IgD-negative memory B cell (primary cell): ENCODE data around the gene FOXD4L6. TPM values are rescaled to one million over a fixed set of nuclear protein-coding genes. Genes with fewer than 3 reads are reported as not detected.
"Not testable (repeated sequence)": the region's sequence is repeated elsewhere in the genome, so short reads cannot be mapped to it uniquely, and the experiment has no call there.

Experiments used
- H3K27ac Mint-ChIP-seq, 3 donors: one replicate each; pipeline ENCODE4 v1.8.0; 2020 to 2022; ENCODE audit warnings: mild to moderate bottlenecking in 3 of 3, mixed read lengths in 3 of 3, moderate library complexity in 1 of 3
- H3K27me3 Mint-ChIP-seq: one replicate; pipeline ENCODE4 v1.8.0; 2021; ENCODE audit warnings: mixed read lengths
- H3K36me3 Mint-ChIP-seq: one replicate; pipeline ENCODE4 v1.8.0; 2020; ENCODE audit warnings: mild to moderate bottlenecking, mixed read lengths
- H3K4me1 Mint-ChIP-seq, 3 donors: one replicate each; pipeline ENCODE4 v1.8.0; 2020 to 2022; ENCODE audit warnings: mixed read lengths in 3 of 3, mild to moderate bottlenecking in 1 of 3
- H3K4me3 Mint-ChIP-seq, 4 donors: one replicate each; pipeline ENCODE4 v1.8.0; 2020 to 2022; ENCODE audit warnings: mild to moderate bottlenecking in 4 of 4, mixed read lengths in 4 of 4, moderate library complexity in 3 of 4
- H3K9me3 Mint-ChIP-seq, 3 donors: one replicate each; pipeline ENCODE4 v1.8.0; 2020 to 2021; ENCODE audit warnings: mixed read lengths in 3 of 3, mild to moderate bottlenecking in 1 of 3
- polyA plus RNA-seq: library from polyadenylated mRNA; unstranded; fragments of 300-500 nt; fragmentation: Illumina TruSeq; gene quantifications from one replicate; pipeline ENCODE4 v1.2.3, GENCODE V29; 2021

FOXD4L6 gene
- polyA plus RNA-seq, 1 donor from 2014 or later = not detected

- H3K4me3 Mint-ChIP-seq, H3K27ac Mint-ChIP-seq, H3K36me3 Mint-ChIP-seq, H3K9me3 Mint-ChIP-seq, H3K4me1 Mint-ChIP-seq, H3K27me3 Mint-ChIP-seq: not testable (repeated sequence)
Observed at GRCh38 chr9:41109253-41109652, 19.2 kb downstream of the FOXD4L6 start.

DNA sequence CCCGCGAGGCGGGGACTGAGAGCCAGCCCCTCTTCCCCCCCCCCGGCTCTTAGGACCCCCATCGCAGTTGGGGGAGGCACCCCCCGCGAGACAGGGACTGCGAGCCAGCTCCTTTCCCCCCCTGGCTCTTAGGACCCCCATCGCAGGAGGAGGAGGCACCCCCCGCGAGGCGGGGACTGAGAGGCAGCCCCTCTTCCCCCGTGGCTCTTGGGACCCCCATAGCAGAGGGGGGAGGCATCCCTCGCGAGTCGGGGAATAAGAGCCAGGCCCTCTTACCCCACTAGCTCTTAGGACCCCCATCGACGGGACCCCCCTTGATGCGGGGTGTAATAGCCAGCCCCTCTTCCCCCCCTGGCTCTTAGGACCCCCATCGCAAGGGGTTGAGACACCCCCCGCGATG is 19.7 kb downstream of the FOXD4L6 start:
- H3K36me3 Mint-ChIP-seq, H3K9me3 Mint-ChIP-seq, H3K4me3 Mint-ChIP-seq, H3K27me3 Mint-ChIP-seq, H3K4me1 Mint-ChIP-seq, H3K27ac Mint-ChIP-seq: not testable (repeated sequence)

- not testable (repeated sequence) for H3K9me3 Mint-ChIP-seq, H3K27ac Mint-ChIP-seq, H3K4me3 Mint-ChIP-seq, H3K4me1 Mint-ChIP-seq, H3K36me3 Mint-ChIP-seq, H3K27me3 Mint-ChIP-seq
Observed at GRCh38 chr9:41106472-41107116, 21.9 kb downstream of the FOXD4L6 start.

- not testable (repeated sequence) for H3K27me3 Mint-ChIP-seq, H3K4me3 Mint-ChIP-seq, H3K27ac Mint-ChIP-seq, H3K9me3 Mint-ChIP-seq, H3K36me3 Mint-ChIP-seq, H3K4me1 Mint-ChIP-seq
Observed at GRCh38 chr9:41105557-41106253, 22.8 kb downstream of the FOXD4L6 start.

GRCh38 chr9:41104542-41104941 is 23.9 kb downstream of the FOXD4L6 start:
- H3K4me3 Mint-ChIP-seq, H3K27me3 Mint-ChIP-seq, H3K4me1 Mint-ChIP-seq, H3K36me3 Mint-ChIP-seq, H3K27ac Mint-ChIP-seq, H3K9me3 Mint-ChIP-seq: not testable (repeated sequence)

- not testable (repeated sequence) for H3K36me3 Mint-ChIP-seq, H3K4me3 Mint-ChIP-seq, H3K27ac Mint-ChIP-seq, H3K27me3 Mint-ChIP-seq, H3K9me3 Mint-ChIP-seq, H3K4me1 Mint-ChIP-seq
Observed at GRCh38 chr9:41100508-41100907, 28.0 kb downstream of the FOXD4L6 start.

DNA sequence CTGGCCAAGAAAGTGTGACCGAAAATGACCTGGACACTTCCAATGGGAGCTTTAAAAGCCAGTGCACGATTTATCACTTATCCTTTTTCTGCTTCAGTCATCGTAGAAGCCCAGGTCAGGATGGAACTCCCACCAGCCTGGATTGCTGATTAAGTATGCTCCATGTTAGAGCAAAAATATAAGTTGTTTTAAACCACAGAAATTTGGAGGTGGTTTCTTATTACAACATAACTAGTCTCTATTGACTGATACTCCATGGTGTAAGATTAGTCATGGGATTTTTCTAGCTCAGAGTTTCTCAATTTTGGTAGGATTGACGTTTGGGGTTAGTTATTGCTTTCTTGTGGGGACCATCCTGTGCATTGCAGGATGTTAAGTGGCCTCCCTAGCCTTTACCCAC is 29.7 kb downstream of the FOXD4L6 start:
- not testable (repeated sequence) for H3K36me3 Mint-ChIP-seq, H3K27me3 Mint-ChIP-seq, H3K4me1 Mint-ChIP-seq, H3K9me3 Mint-ChIP-seq, H3K27ac Mint-ChIP-seq
- H3K4me3 Mint-ChIP-seq = peak overlapping the region in 1 of 4 donors; percentile 43

DNA sequence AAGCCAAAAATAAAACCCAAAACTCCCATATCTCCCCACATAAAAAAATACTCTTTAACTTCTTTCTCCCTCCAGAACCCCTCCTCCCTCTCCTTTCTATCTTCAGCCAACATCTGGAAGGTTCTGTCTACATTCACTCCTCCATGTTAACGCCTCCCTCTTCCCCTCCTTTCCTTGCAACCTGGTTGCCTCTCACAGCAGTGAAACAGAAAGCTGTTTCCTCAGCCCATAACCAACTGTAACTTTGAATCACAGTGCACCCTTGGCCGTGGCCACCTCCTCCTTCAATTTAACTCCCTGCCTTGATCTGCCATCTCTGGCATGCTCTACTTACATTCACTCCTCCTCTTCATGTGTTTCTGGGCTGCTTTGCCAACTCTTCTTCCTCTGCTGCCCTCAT is 33.4 kb downstream of the FOXD4L6 start:
- not testable (repeated sequence) for H3K4me3 Mint-ChIP-seq, H3K9me3 Mint-ChIP-seq, H3K27me3 Mint-ChIP-seq, H3K4me1 Mint-ChIP-seq, H3K36me3 Mint-ChIP-seq, H3K27ac Mint-ChIP-seq

DNA sequence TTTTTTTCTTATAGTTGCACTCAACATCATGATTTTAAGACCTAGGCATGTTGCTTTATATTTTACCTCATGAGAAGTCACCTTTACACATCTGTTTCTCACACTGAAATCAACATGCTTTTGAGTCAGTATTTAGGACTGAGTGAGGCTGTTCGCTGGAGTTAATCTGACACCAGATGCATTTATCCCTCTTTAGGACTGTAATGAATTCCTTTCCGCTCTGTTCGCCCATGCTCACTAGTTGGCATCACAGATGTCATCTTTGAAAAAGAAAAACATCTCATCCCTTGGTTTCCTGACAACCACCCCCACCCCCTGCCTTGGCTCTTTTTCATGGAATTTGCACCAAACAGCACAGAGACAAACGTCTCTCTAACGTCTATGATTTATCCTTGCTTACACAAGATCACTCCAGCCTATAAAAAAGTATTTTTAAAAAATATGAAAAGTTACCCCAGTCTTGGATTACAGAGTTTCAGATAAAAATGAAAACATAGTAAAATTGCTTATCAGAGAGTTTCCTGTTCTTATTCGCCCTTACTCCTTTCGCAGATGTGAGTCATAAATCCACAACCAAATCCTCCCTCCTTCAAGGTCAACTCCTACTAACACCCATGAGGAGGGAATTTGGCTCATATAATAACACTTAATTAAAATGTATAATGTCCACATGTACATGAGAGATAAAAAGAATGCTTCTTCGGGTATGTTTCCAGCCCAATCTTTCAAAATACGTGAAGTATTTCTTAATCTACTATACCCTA is 34.3 kb downstream of the FOXD4L6 start:
- H3K36me3 Mint-ChIP-seq, H3K4me1 Mint-ChIP-seq, H3K27ac Mint-ChIP-seq, H3K4me3 Mint-ChIP-seq, H3K27me3 Mint-ChIP-seq, H3K9me3 Mint-ChIP-seq: not testable (repeated sequence)

DNA sequence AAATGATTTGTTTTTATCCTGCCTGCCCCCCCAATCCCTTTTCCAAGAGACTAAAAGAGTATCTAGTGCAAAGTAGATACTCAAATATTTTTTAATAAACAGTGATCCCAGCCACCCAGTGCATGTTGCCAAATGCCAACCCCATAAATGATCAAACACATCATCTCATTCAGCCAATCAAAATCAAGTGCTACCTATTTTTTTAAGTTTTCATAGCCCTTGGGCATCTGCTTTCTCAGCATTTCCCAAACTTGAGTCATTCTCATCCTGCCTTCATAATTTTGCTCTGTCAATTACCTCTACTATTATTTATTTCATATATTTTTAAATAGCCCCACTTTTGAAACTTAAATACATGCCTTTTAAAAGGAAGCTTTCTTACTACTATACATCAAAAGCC is 37.6 kb downstream of the FOXD4L6 start:
- not testable (repeated sequence) for H3K36me3 Mint-ChIP-seq, H3K27me3 Mint-ChIP-seq, H3K4me1 Mint-ChIP-seq, H3K9me3 Mint-ChIP-seq, H3K27ac Mint-ChIP-seq, H3K4me3 Mint-ChIP-seq

DNA sequence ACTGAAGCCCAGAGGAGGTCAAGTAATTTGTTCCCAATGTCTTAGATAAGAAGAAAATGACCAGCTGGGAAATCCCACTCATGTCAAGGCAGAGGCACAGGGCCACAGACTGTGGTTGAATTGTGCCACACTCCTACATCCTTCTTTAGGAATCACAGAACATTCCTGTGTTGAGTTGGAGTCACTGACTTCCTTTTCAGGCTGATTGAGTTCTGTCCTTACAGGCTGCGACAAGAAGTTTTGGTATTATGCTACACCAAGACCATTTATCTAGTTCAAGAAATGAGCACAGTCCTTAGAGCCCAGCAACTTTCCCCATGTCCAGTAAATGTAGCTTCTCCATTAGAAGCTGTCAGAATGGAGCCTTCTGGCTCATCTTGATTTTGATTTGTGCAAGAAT is 38.1 kb downstream of the FOXD4L6 start:
- H3K4me3 Mint-ChIP-seq, H3K36me3 Mint-ChIP-seq, H3K27ac Mint-ChIP-seq, H3K27me3 Mint-ChIP-seq, H3K4me1 Mint-ChIP-seq, H3K9me3 Mint-ChIP-seq: not testable (repeated sequence)

- H3K4me1 Mint-ChIP-seq, H3K9me3 Mint-ChIP-seq, H3K27me3 Mint-ChIP-seq, H3K36me3 Mint-ChIP-seq, H3K4me3 Mint-ChIP-seq, H3K27ac Mint-ChIP-seq: not testable (repeated sequence)
Observed at GRCh38 chr9:41088450-41089059, 39.9 kb downstream of the FOXD4L6 start.

- H3K9me3 Mint-ChIP-seq, H3K27me3 Mint-ChIP-seq, H3K4me3 Mint-ChIP-seq, H3K4me1 Mint-ChIP-seq, H3K36me3 Mint-ChIP-seq, H3K27ac Mint-ChIP-seq: not testable (repeated sequence)
Observed at GRCh38 chr9:41087929-41088328, 40.6 kb downstream of the FOXD4L6 start.

DNA sequence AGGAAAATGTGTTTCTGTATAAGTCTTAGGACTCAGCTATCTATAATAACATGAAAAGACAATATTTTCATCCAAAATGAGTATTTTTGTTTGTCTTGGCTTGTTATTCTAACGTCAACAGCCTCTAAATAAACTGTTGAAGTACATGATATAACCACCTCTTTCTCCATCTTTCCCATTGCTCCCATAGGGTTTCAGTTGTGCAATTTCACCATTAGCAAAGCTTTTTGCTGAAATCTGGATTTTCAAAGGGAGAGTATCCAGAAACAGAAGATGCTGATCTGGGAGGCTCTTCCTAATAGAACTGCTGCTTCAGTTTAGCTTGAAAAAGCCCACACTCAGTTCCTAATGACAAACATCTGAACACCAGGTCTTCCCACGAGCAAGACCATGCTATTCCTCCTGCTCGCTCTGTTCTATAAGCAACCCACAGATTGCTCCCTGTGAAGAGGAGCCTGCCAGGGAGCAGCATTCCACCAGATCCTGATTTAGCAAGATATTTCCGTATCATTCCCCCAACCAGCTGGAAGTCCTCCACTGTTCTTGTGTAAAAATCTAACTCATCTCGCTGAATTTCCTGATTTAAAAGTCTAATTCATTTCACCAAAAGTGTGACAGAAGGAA is 41.2 kb downstream of the FOXD4L6 start:
- not testable (repeated sequence) for H3K27ac Mint-ChIP-seq, H3K27me3 Mint-ChIP-seq, H3K9me3 Mint-ChIP-seq, H3K4me1 Mint-ChIP-seq, H3K36me3 Mint-ChIP-seq, H3K4me3 Mint-ChIP-seq

DNA sequence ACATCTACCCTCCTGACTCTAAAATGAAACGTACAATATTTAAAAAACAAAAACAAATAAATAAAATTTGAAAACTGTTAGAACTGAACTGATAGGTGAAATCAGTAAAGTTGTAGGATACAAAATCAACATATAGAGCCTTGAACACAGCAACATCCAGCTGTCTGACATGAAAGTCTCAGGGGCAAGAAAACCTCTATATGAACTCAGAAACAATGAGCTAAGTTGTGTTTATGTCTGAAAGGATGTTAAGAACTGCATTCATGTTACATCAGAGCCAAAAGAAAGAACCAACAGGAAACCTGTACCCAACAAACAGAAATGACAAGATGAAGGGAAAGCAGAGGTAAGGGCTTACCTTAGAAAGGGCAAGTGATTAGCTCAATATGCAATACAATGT is 41.8 kb downstream of the FOXD4L6 start:
- H3K4me1 Mint-ChIP-seq, H3K4me3 Mint-ChIP-seq, H3K27me3 Mint-ChIP-seq, H3K9me3 Mint-ChIP-seq, H3K36me3 Mint-ChIP-seq, H3K27ac Mint-ChIP-seq: not testable (repeated sequence)

- H3K4me1 Mint-ChIP-seq, H3K27me3 Mint-ChIP-seq, H3K27ac Mint-ChIP-seq, H3K9me3 Mint-ChIP-seq, H3K4me3 Mint-ChIP-seq, H3K36me3 Mint-ChIP-seq: not testable (repeated sequence)
Observed at GRCh38 chr9:41086215-41086614, 42.3 kb downstream of the FOXD4L6 start.
